Left lung (tissue), 10 donors: ENCODE data around the gene LIAS. TPM values are rescaled to one million over a fixed set of nuclear protein-coding genes. Genes with fewer than 3 reads are reported as not detected.
"Not testable (repeated sequence)": the region's sequence is repeated elsewhere in the genome, so short reads cannot be mapped to it uniquely, and the experiment has no call there.

Source experiments
- ATAC-seq: fragments of 200-7000 bp; cut with Tn5 transposase; one replicate; pipeline ENCODE4 v1.9.1; 2020; ENCODE audit warnings: moderate library complexity
- DNase-seq, 4 donors: peaks; one replicate each; pipeline ENCODE4 v3.0.0-alpha.2; 2013 to 2020
- H3K27ac ChIP-seq, 2 donors: fragments of 200-600 bp; sonication (generic) in 1 of 2; one replicate each; pipeline versions ENCODE4 v1.5.0 to v1.8.0; 2020 to 2021
- H3K27me3 ChIP-seq, 2 donors: fragments of 200-600 bp; sonication (generic) in 1 of 2; one replicate each; pipeline versions ENCODE4 v1.5.0 to v1.8.0; 2020 to 2021
- H3K36me3 ChIP-seq, 2 donors: fragments of 200-600 bp; sonication (generic) in 1 of 2; one replicate each; pipeline versions ENCODE4 v1.5.0 to v1.8.0; 2020 to 2021
- H3K4me1 ChIP-seq, 2 donors: fragments of 200-600 bp; one replicate each; pipeline ENCODE4 v1.8.0; 2021
- H3K4me3 ChIP-seq, 2 donors: fragments of 200-600 bp; sonication (generic) in 1 of 2; one replicate each; pipeline versions ENCODE4 v1.5.0 to v1.8.0; 2020 to 2021; ENCODE audit warnings: mild to moderate bottlenecking in 1 of 2
- H3K9me3 ChIP-seq, 2 donors: fragments of 200-600 bp; sonication (generic) in 1 of 2; one replicate each; pipeline versions ENCODE4 v1.5.0 to v1.8.0; 2020 to 2021
- intact Hi-C, 2 donors: fragments of 100-400 bp; cut with DNase I; formaldehyde crosslinking; loops; one replicate each; pipeline versions ENCODE4 v1.11.2 to v1.14.2; 2022
- polyA plus RNA-seq, 6 donors: library from polyadenylated mRNA; unstranded; fragments of 120-200 nt; gene quantifications; one replicate each; pipeline ENCODE4 v1.2.1, GENCODE V29; 2013; ENCODE audit not compliant: insufficient read length in 6 of 6
- total RNA-seq, 2 donors: library from RNA; stranded (reverse); fragmentation: NEBNext Ultra II Directional; extraction: Animal tissue kit (Norgen Biotek cat#: 25700); gene quantifications; one replicate each; pipeline ENCODE4 v1.2.1, GENCODE V29; 2021
- TF ChIP-seq, protein P1 (sequence below), 2 donors: fragments of 200-600 bp; sonication (generic) in 1 of 2; IDR thresholded peaks; one replicate each; pipeline versions ENCODE4 v1.5.0 to v1.8.0; 2021; ENCODE audit warnings: antibody characterized with exemption in 2 of 2
- donor health status: DM: no; HTN: yes; CAD: no.
- donor health status: DM: no; HTN: no; CAD: no.

The LIAS gene
- total and polyA plus RNA-seq, 8 donors = 9.6 to 36.6 (median 29.0) TPM

DNA sequence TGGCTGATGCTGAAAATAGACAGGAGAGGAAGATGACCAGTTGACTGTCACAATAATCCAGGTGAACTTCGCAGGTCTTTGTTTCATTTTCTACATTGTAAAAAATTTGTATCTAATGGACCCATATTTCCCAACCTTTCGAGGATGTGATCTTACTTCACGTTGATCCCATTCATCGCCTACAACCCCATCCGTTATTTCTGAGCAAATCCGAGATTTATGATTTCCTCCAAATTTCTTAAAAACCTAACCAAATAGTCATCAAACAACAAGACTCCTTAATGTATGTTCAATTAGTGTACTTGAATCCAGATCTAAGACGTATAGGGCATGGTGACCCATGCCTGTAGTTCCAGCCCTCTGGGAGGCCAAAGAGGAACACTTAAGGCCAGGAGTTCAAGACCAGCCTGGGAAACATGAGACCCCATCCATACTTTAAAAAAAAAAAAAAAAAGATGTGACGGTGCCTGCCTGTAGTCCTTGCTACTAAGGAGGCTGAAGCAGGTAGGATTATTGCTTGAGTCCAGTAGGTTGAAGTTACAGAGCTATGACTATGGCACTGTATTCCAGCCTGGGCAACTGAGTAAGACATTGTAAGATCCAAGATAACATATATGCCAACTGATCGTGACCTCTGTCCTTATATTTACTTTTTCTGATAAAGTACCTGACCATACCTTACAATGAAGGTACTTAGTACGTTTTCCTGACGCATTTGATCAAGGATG lies 5.8 kb upstream of the LIAS start:
- no peak for ATAC-seq
- H3K4me1 ChIP-seq = peaks cover 17 to 35% of the 10 kb centered on the region in 2 donors

DNA sequence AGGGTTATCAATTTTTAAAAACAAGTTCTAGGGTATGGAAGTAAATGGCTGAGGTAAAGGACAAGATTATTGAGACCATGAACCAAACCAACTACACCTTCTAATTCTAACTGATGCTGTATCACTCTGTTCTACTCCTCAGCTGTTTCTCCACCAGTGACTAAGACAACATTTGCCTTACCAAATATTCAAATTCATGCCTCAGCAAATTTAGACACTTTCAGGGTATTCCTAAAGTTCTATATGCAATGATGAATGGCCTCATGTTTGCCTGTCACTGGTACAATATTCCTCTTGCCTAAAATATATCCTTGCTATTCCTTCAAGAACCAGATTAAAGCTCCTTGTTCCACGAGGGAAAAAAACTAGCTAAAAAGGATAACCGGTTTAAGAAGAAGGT lies 5.1 kb upstream of the LIAS start:
- H3K27me3 ChIP-seq = no peaks in the 10 kb centered on the region
- H3K4me3 ChIP-seq = no peak overlapping the region
- H3K9me3 ChIP-seq = no peaks in the 10 kb centered on the region
- H3K36me3 ChIP-seq = peaks cover 7 to 83% of the 10 kb centered on the region in 2 donors
- peaks cover 17 to 38% of the 10 kb centered on the region in 2 donors for H3K4me1 ChIP-seq
- no peak for DNase-seq
- H3K27ac ChIP-seq = no peak overlapping the region
- TF ChIP-seq, protein P1, sequence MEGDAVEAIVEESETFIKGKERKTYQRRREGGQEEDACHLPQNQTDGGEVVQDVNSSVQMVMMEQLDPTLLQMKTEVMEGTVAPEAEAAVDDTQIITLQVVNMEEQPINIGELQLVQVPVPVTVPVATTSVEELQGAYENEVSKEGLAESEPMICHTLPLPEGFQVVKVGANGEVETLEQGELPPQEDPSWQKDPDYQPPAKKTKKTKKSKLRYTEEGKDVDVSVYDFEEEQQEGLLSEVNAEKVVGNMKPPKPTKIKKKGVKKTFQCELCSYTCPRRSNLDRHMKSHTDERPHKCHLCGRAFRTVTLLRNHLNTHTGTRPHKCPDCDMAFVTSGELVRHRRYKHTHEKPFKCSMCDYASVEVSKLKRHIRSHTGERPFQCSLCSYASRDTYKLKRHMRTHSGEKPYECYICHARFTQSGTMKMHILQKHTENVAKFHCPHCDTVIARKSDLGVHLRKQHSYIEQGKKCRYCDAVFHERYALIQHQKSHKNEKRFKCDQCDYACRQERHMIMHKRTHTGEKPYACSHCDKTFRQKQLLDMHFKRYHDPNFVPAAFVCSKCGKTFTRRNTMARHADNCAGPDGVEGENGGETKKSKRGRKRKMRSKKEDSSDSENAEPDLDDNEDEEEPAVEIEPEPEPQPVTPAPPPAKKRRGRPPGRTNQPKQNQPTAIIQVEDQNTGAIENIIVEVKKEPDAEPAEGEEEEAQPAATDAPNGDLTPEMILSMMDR (IDR thresholded peaks at IDR 0.05) = no peak
- intact Hi-C loops = no loop called here
- no peak for ATAC-seq

More for the DNA sequence above, 5.8 kb upstream of the LIAS start:
- Histone ChIP-seq H3K27ac (no peak overlapping the region), H3K9me3 (no peaks in the 10 kb centered on the region), H3K4me3 (no peak overlapping the region), H3K27me3 (no peaks in the 10 kb centered on the region), H3K36me3 (peaks cover 7 to 89% of the 10 kb centered on the region in 2 donors)
- DNase-seq = no peak
- TF ChIP-seq, protein P1 (IDR thresholded peaks at IDR 0.05) = no peak
- intact Hi-C loops = no loop called here

DNA sequence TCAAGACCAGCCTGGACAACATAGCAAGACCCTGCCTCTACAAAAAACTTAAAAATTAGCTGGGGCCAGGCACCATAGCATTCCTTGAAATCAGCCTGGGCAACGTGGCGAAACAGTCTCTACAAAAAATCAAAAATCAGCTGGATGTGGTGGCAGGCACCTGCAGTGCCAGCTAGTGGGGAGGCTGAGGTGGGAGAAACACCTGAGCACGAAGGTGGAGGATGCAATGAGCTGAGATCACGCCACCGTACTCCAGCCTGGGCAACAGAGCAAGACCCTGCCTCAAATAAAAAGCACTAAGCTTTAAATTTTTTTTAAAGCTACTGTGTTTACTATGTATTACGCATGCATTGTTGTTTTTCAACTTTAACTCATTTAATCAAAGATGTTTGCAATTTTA lies 3.4 kb upstream of the LIAS start:
- intact Hi-C loops = no loop called here
- no peaks in the 10 kb centered on the region for H3K27me3 ChIP-seq
- TF ChIP-seq, protein P1 (IDR thresholded peaks at IDR 0.05) = no peak
- H3K4me3 ChIP-seq = no peak overlapping the region
- DNase-seq (no peak), ATAC-seq (no peak)
- peaks cover 17 to 42% of the 10 kb centered on the region in 2 donors for H3K4me1 ChIP-seq
- H3K36me3 ChIP-seq = peaks cover 7 to 73% of the 10 kb centered on the region in 2 donors
- no peaks in the 10 kb centered on the region for H3K9me3 ChIP-seq
- H3K27ac ChIP-seq = no peak overlapping the region

DNA sequence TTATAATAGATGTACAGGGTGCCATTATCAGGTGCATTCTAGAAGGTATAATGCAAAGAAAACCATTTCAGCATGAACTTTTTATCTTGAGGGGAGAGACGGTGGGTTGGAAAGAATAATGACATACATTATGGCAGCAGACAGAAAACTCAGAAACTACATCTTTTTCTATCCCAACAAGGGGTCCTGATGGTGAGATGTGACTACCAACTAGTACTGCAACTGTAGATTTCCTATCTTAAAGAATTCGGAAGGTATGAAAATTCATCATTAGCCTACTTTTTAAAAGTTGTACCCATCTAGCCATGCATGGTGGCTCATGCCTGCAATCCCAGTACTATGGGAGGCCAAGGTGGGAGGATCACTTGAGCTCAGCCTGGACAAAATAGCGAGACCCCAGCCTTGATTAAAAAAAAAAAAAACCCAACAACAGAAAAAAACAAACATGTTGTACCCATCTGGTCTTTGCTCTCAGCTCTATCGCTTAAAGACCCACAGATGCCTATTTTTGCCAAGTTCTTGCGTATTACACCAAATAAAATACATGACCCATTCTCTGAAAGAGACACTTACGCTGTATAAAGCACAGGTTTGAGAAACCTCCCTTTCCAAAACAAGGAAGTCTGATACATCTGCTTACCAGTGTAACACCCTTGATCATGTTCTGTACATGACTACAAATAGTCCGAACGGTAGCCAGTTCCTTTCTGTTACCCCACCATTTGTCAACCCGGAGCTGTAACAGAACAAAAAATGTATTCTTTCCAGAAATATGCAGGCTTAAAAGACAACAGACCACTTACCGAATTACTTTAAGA lies 1.7 kb upstream of the LIAS start:
- Histone ChIP-seq H3K9me3 (no peaks in the 10 kb centered on the region), H3K27me3 (no peaks in the 10 kb centered on the region), H3K4me1 (peaks cover 17 to 42% of the 10 kb centered on the region in 2 donors), H3K4me3 (peak overlapping the region; percentile 76 to 83), H3K36me3 (peaks cover 7 to 57% of the 10 kb centered on the region in 2 donors), H3K27ac (no peak overlapping the region)
- intact Hi-C loops = no loop called here
- TF ChIP-seq, protein P1 (IDR thresholded peaks at IDR 0.05) = no peak
- ATAC-seq (no peak), DNase-seq (no peak)

DNA sequence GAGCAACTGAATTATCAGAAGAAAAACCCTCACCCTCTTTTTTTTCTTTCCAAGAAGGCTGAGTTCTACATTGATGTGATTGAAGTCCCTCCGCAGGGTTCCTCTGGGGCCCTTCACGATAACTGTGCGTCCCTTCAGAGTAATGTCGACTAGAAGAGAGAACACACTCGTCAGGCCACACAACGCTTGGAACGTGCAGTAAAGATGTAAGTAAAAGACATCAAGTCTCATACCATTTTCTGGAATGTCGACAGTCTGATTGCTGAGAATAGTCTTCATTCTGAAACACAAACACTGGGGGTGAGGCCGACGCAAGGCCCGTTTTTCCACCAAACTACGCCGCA lies 723 bp upstream of the LIAS start:
- H3K27me3 ChIP-seq, DNase-seq, H3K9me3 ChIP-seq, intact Hi-C loops: not testable (repeated sequence)
- Histone ChIP-seq H3K27ac (peak overlapping the region; percentile 91 to 95), H3K4me1 (peaks cover 17 to 42% of the 10 kb centered on the region in 2 donors), H3K36me3 (peaks cover 7 to 57% of the 10 kb centered on the region in 2 donors), H3K4me3 (peak overlapping the region; percentile 76 to 83)
- peak; percentile 10 for ATAC-seq
